Endothelial cell of umbilical vein (primary cell): ENCODE measurements around the gene EEFSEC.

Experiments used
- EZH2 ChIP-seq: IDR thresholded peaks from 2 replicates; pipeline ENCODE4 v1.6.1; 2012; ENCODE audit warnings: borderline replicate concordance, low read depth, mild to moderate bottlenecking, moderate library complexity, low read length, inconsistent platforms; ENCODE audit not compliant: severe bottlenecking
- POLR2A ChIP-seq: IDR thresholded peaks from 2 replicates; pipeline ENCODE4 v1.6.1; 2012; ENCODE audit warnings: low read depth, mild to moderate bottlenecking, control low read depth, low read length
- TF ChIP-seq, protein P1 (sequence below), 2 donors: IDR thresholded peaks; 1 replicate in 1 of 2; 2 replicates in 1 of 2; pipeline ENCODE4 v1.5.1; 2011; ENCODE audit warnings: low read length in 2 of 2, mild to moderate bottlenecking in 2 of 2, moderate library complexity in 2 of 2, control low read depth in 1 of 2, inconsistent platforms in 1 of 2, low read depth in 1 of 2; ENCODE audit not compliant: insufficient read depth in 1 of 2; ENCODE audit errors: extremely low read depth in 1 of 2

DNA sequence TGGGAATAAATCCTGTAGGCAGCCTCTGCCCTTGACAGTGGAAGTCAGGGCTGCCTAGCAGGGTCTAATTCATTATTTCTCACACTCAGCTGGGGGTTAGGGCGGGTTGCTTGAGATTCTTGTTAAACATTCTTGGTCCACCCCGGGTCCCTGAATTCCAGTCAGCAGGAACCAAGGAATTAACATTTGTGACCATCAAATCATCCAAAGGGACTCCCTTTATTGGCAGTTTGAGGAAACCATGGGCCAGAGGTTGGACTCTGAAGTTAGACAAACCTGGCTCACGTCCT lies 122.8 kb downstream of the EEFSEC start:
- TF ChIP-seq, protein P1, sequence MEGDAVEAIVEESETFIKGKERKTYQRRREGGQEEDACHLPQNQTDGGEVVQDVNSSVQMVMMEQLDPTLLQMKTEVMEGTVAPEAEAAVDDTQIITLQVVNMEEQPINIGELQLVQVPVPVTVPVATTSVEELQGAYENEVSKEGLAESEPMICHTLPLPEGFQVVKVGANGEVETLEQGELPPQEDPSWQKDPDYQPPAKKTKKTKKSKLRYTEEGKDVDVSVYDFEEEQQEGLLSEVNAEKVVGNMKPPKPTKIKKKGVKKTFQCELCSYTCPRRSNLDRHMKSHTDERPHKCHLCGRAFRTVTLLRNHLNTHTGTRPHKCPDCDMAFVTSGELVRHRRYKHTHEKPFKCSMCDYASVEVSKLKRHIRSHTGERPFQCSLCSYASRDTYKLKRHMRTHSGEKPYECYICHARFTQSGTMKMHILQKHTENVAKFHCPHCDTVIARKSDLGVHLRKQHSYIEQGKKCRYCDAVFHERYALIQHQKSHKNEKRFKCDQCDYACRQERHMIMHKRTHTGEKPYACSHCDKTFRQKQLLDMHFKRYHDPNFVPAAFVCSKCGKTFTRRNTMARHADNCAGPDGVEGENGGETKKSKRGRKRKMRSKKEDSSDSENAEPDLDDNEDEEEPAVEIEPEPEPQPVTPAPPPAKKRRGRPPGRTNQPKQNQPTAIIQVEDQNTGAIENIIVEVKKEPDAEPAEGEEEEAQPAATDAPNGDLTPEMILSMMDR (IDR thresholded peaks at IDR 0.05; ENCODE audit: extremely low read depth in 1 of 2, insufficient read depth in 1 of 2, low read depth in 1 of 2, low read length in 2 of 2), result no peak
- TF ChIP-seq EZH2 (no peak), POLR2A (no peak)
